GM12878 (cell line): ENCODE data around the gene PPHLN1. TPM values are rescaled to one million over a fixed set of nuclear protein-coding genes. Genes with fewer than 3 reads are reported as not detected.
A peak's percentile ranks its signal among the peaks of the same experiment; 100 is the strongest.

Experiments used
- ATAC-seq: fragments of 200-7000 bp; cut with Tn5 transposase; 3 replicates; pipeline ENCODE4 v1.9.1; 2020; ENCODE audit warnings: mild to moderate bottlenecking, moderate library complexity
- BruUV-seq: library from RNA; stranded (reverse); fragments of 400-500 nt; replicated peaks from 2 replicates; lab custom pipeline; 2021; lab: Mats Ljungman, UMichigan
- CTCF ChIA-PET: fragments of 300-600 bp; sonication (Branson Sonifier 250); formaldehyde crosslinking; extraction: SDS; loops from one replicate; lab custom pipeline; 2021; ENCODE audit warnings: inconsistent platforms; lab: Yijun Ruan, JAX
- POLR2A ChIA-PET: fragments of 350-600 bp; formaldehyde crosslinking; extraction: SDS; loops from one replicate; lab custom pipeline; 2021; ENCODE audit warnings: inconsistent platforms; lab: Charles Lee
- RAD21 ChIA-PET: fragments of 300-600 bp; sonication (Branson Sonifier 250); formaldehyde crosslinking; loops from one replicate; lab custom pipeline; 2023; ENCODE audit warnings: antibody characterized with exemption; ENCODE audit not compliant: unreplicated experiment; lab: Charles Lee
- SMC1A ChIA-PET: fragments of 300-600 bp; sonication (Branson Sonifier 250); formaldehyde crosslinking; loops from one replicate; lab custom pipeline; 2023; ENCODE audit not compliant: unreplicated experiment, uncharacterized antibody; lab: Charles Lee
- DNase-seq: peaks from one replicate; pipeline ENCODE4 v3.0.0-alpha.2; 2011; ENCODE audit warnings: low read depth, low spot score
- FAIRE-seq: peaks from 3 replicates; lab custom pipeline; 2011; peaks lifted over from hg19 to GRCh38; lab: Jason Lieb, UNC
- H2AFZ ChIP-seq: 2 replicates; pipeline ENCODE4 v1.6.0; 2011; ENCODE audit warnings: low read depth, low read length, control low read depth; ENCODE audit not compliant: control insufficient read depth
- H3K27ac ChIP-seq: 2 replicates; pipeline ENCODE4 v1.5.1; 2011; ENCODE audit warnings: control low read depth; ENCODE audit not compliant: control insufficient read depth, insufficient read depth
- H3K27me3 ChIP-seq, 2 experiments: replicated peaks in 1 of 2; 2 replicates each; pipeline versions ENCODE4 v1.6.0 to v1.6.1; 2011; ENCODE audit warnings: low read length in 1 of 2; ENCODE audit not compliant: control insufficient read depth in 2 of 2, insufficient read depth in 2 of 2
- H3K36me3 ChIP-seq, 2 experiments: 2 replicates each; pipeline ENCODE4 v1.5.1; 2011; ENCODE audit warnings: low read length in 1 of 2; ENCODE audit not compliant: control insufficient read depth in 2 of 2, insufficient read depth in 2 of 2
- H3K4me1 ChIP-seq: 2 replicates; pipeline ENCODE4 v1.6.1; 2011; ENCODE audit warnings: mild to moderate bottlenecking, low read length, moderate library complexity, mixed read lengths; ENCODE audit not compliant: control insufficient read depth, insufficient read depth
- H3K4me2 ChIP-seq: 2 replicates; pipeline ENCODE4 v1.6.0; 2011; ENCODE audit warnings: control low read depth; ENCODE audit not compliant: control insufficient read depth, insufficient read depth
- H3K4me3 ChIP-seq: fragments of 200-600 bp; sonication (generic); 2 replicates; pipeline ENCODE4 v1.5.1; 2016
- H3K79me2 ChIP-seq: 2 replicates; pipeline ENCODE4 v1.6.0; 2011; ENCODE audit warnings: low read length; ENCODE audit not compliant: control insufficient read depth, insufficient read depth
- H3K9ac ChIP-seq: 2 replicates; pipeline ENCODE4 v1.8.0; 2011; ENCODE audit warnings: low read length, control low read depth, mixed read lengths; ENCODE audit not compliant: control insufficient read depth, insufficient read depth
- H3K9me3 ChIP-seq: replicated peaks from 3 replicates; pipeline ENCODE4 v1.5.1; 2011; ENCODE audit warnings: mild to moderate bottlenecking, low read length; ENCODE audit not compliant: control insufficient read depth, insufficient read depth
- H4K20me1 ChIP-seq: 2 replicates; pipeline ENCODE4 v1.6.0; 2011; ENCODE audit not compliant: control insufficient read depth, insufficient read depth
- ATF2 ChIP-seq: IDR thresholded peaks from 2 replicates; pipeline ENCODE4 v1.6.1; 2012; ENCODE audit warnings: low read length, inconsistent platforms
- CHD1 ChIP-seq: IDR thresholded peaks from 2 replicates; pipeline ENCODE4 v1.6.1; 2012; ENCODE audit warnings: low read depth, low read length, improper control_type of control experiment
- CHD2 ChIP-seq: IDR thresholded peaks from 2 replicates; pipeline ENCODE4 v1.6.1; 2011; ENCODE audit warnings: low read depth, low read length, improper control_type of control experiment, borderline replicate concordance
- CREM ChIP-seq: IDR thresholded peaks from 2 replicates; pipeline ENCODE4 v1.6.1; 2014; ENCODE audit warnings: antibody characterized with exemption, low read depth
- IRF5 ChIP-seq: fragments of 450-650 bp; IDR thresholded peaks from 2 replicates; pipeline ENCODE4 v1.6.1; 2017; ENCODE audit warnings: borderline replicate concordance
- JUND ChIP-seq: IDR thresholded peaks from 2 replicates; pipeline ENCODE4 v1.6.1; 2012; ENCODE audit warnings: low read depth, mild to moderate bottlenecking, low read length, improper control_type of control experiment, moderate library complexity
- NR2C1 ChIP-seq: fragments of 450-650 bp; IDR thresholded peaks from 2 replicates; pipeline ENCODE4 v1.6.1; 2017; ENCODE audit warnings: antibody characterized with exemption, mild to moderate bottlenecking, moderate library complexity
- PAX5 ChIP-seq: IDR thresholded peaks from 2 replicates; pipeline ENCODE4 v1.6.1; 2011; ENCODE audit warnings: low read depth, low read length, borderline replicate concordance
- PAX8 ChIP-seq: fragments of 450-650 bp; IDR thresholded peaks from 2 replicates; pipeline ENCODE4 v1.6.1; 2017; ENCODE audit warnings: mild to moderate bottlenecking, moderate library complexity
- PKNOX1 ChIP-seq: fragments of 450-650 bp; IDR thresholded peaks from 2 replicates; pipeline ENCODE4 v1.6.1; 2016; ENCODE audit warnings: mild to moderate bottlenecking
- PML ChIP-seq: IDR thresholded peaks from 2 replicates; pipeline ENCODE4 v1.6.1; 2012; ENCODE audit warnings: low read length, inconsistent platforms
- POLR2AphosphoS2 ChIP-seq: IDR thresholded peaks from 2 replicates; pipeline ENCODE4 v1.6.1; 2011; ENCODE audit warnings: low read depth, mild to moderate bottlenecking, low read length, improper control_type of control experiment, moderate library complexity
- SREBF1 ChIP-seq: IDR thresholded peaks from 2 replicates; pipeline ENCODE4 v1.6.1; 2012; ENCODE audit warnings: mild to moderate bottlenecking, low read length
- TCF7 ChIP-seq: IDR thresholded peaks from 2 replicates; pipeline ENCODE4 v1.6.1; 2014; ENCODE audit warnings: antibody characterized with exemption, borderline replicate concordance
- ZNF592 ChIP-seq: fragments of 450-650 bp; IDR thresholded peaks from 2 replicates; pipeline ENCODE4 v1.6.1; 2017; ENCODE audit warnings: mild to moderate bottlenecking, moderate library complexity
- WGBS: methylation state at CpG from one replicate; pipeline ENCODE4 v1.1.6; 2016; ENCODE audit warnings: low lambda C conversion rate; ENCODE audit not compliant: insufficient replicate concordance, insufficient coverage; ENCODE audit errors: missing lambda C conversion rate; 5-methylcytosine and 5-hydroxymethylcytosine counted together
- in situ Hi-C: fragments of 300-500 bp; cut with MboI; formaldehyde crosslinking; loops from 9 replicates; pipeline ENCODE4 v1.14.3; 2018; ENCODE audit warnings: mixed read lengths
- intact Hi-C: fragments of 100-400 bp; cut with micrococcal nuclease; formaldehyde crosslinking; loops from one replicate; pipeline ENCODE4 v1.14.2; 2022; ENCODE audit not compliant: unreplicated experiment
- polyA plus RNA-seq, 11 experiments: library from polyadenylated mRNA; depleted of rRNA in 4 of 11; unstranded in 6 of 11; stranded (reverse) in 5 of 11; fragments of >200 nt; fragmentation: Nextera tagmentation in 4 of 11; fragmentation: Illumina TruSeq in 1 of 11; extraction: Ambion mirVana in 4 of 11; extraction: Trizol in 1 of 11; gene quantifications; 1 replicate in 1 of 11; 2 replicates in 10 of 11; pipeline versions ENCODE4 v1.2.1 to v1.2.3, GENCODE V29; 2011 to 2016; ENCODE audit warnings: inconsistent platforms in 2 of 11, missing spikeins in 2 of 11, low read depth in 1 of 11
- total RNA-seq, 4 experiments: library from RNA; depleted of rRNA in 3 of 4; stranded (reverse); fragments of >200 nt in 3 of 4; fragmentation: Illumina TruSeq in 1 of 4; extraction: Trizol in 1 of 4; gene quantifications; 2 replicates each; pipeline versions ENCODE4 v1.2.1 to v1.2.3, GENCODE V29; 2013 to 2021

Gene PPHLN1
- total and polyA plus RNA-seq, 10 of the 15 experiments (the other 5 are each of a cell fraction or from before 2014, with no cell fraction given), result 73.6 to 117 (median 92.1) TPM

GRCh38 chr12:42327227-42327590 is 1.2 kb downstream of the PPHLN1 start:
- CTCF ChIA-PET, result interaction anchor here (0.7 to 2.0 kb wide), 7 partner anchors 12 to 210 kb away, joined by 3 to 7 read pairs (median 4); no protein-coding TSS in a partner anchor
- TF ChIP-seq CHD2 (no peak), ZNF592 (no peak), SREBF1 (no peak), NR2C1 (no peak), POLR2AphosphoS2 (no peak), CREM (no peak), TCF7 (no peak), PAX8 (no peak), IRF5 (no peak), PKNOX1 (no peak), JUND (no peak), ATF2 (no peak), CHD1 (no peak), PAX5 (no peak), PML (no peak)

More at GRCh38 chr12:42327227-42327590, 1.2 kb downstream of the PPHLN1 start:
- peaks cover 7% of the 10 kb centered on the region for H3K4me1 ChIP-seq
- H3K36me3 ChIP-seq, result no peaks in the 10 kb centered on the region
- peak overlapping the region; percentile 84; the same call in 1 of the 2 replicates for H3K27ac ChIP-seq
- H4K20me1 ChIP-seq, result no peaks in the 10 kb centered on the region
- no peak overlapping the region for H2AFZ ChIP-seq
- H3K27me3 ChIP-seq, result no peaks in the 10 kb centered on the region
- ATAC-seq (no peak), DNase-seq (no peak), FAIRE-seq (no peak)
- H3K9me3 ChIP-seq, result no peaks in the 10 kb centered on the region
- peaks cover 67% of the 10 kb centered on the region for H3K79me2 ChIP-seq
- WGBS, result 0% methylated on average over 2 of the region's 2 CpGs
- in situ Hi-C loops, result loop anchor here (5.0 kb wide), 1 partner anchor 195 kb away; no protein-coding TSS in a partner anchor
- H3K9ac ChIP-seq, result peak overlapping the region; percentile 93
- BruUV-seq, result no TSS peak
- ChIA-PET RAD21 (interaction anchor here (0.7 to 2.8 kb wide), 3 partner anchors 28 to 202 kb away, joined by 3 to 9 read pairs (median 6); no protein-coding TSS in a partner anchor), POLR2A (interaction anchor here (1.9 kb wide), 1 partner anchor 182 kb away, joined by 8 read pairs; the partner anchor contains the start of gene GXYLT1), SMC1A (interaction anchor here (0.7 to 2.0 kb wide), 9 partner anchors 24 to 199 kb away, joined by 3 to 10 read pairs (median 4); partner anchors contain the start of gene GXYLT1)
- peak overlapping the region; percentile 91 for H3K4me2 ChIP-seq
- H3K4me3 ChIP-seq, result peak overlapping the region; percentile 97
- intact Hi-C loops, result loop anchor here (5.0 kb wide), 1 partner anchor 185 kb away; the partner anchor contains the start of gene GXYLT1
